Ovary (tissue), 3 donors: ENCODE results near the gene KAT5.

Experiments used
- CTCF ChIP-seq, 3 donors: fragments of 450-650 bp in 2 of 3; fragments of 200-600 bp in 1 of 3; IDR thresholded peaks; one replicate each; pipeline versions ENCODE4 v1.5.1 to v1.8.0; 2016 to 2022; ENCODE audit warnings: antibody characterized with exemption in 3 of 3, mild to moderate bottlenecking in 1 of 3
- EP300 ChIP-seq: sonication (generic); formaldehyde crosslinking; IDR thresholded peaks from one replicate; pipeline ENCODE4 v1.6.1; 2017; ENCODE audit warnings: antibody characterized with exemption
- POLR2A ChIP-seq: fragments of 450-650 bp; IDR thresholded peaks from one replicate; pipeline ENCODE4 v1.6.1; 2017; ENCODE audit warnings: antibody characterized with exemption, mild to moderate bottlenecking, moderate library complexity
- donor health status: DM: no; HTN: no; CAD: no.

GRCh38 chr11:65717906-65718305 is 5.9 kb downstream of the KAT5 start:
- TF ChIP-seq CTCF (IDR thresholded peaks at IDR 0.05) (no peak), POLR2A (no peak), EP300 (no peak)
